A549 (cell line): ENCODE results near the gene ZNF750. TPM values are rescaled to one million over a fixed set of nuclear protein-coding genes. Genes with fewer than 3 reads are reported as not detected.

Source experiments
- ATAC-seq, 2 experiments: fragments of 200-7000 bp in 1 of 2; fragments of >200 bp in 1 of 2; cut with Nextera tagmentation in 1 of 2; cut with Tn5 transposase in 1 of 2; 3 replicates each; pipeline versions ENCODE4 v1.8.0 to v1.9.1; 2018 to 2020; ENCODE audit warnings: mild to moderate bottlenecking in 1 of 2, moderate library complexity in 1 of 2
- CTCF ChIA-PET: fragments of 300-600 bp; sonication (Branson Sonifier 250); formaldehyde crosslinking; extraction: SDS; loops from one replicate; lab custom pipeline; 2021; ENCODE audit warnings: antibody characterized with exemption, inconsistent platforms; lab: Yijun Ruan, JAX
- POLR2A ChIA-PET: fragments of 350-600 bp; formaldehyde crosslinking; extraction: SDS; loops from one replicate; lab custom pipeline; 2021; ENCODE audit warnings: antibody characterized with exemption, inconsistent platforms; lab: Yijun Ruan, JAX
- DNase-seq, 2 experiments: peaks; one replicate each; pipeline versions ENCODE4 v3.0.0 to v3.0.0-alpha.2; 2011 to 2016; ENCODE audit warnings: low read depth in 1 of 2, low spot score in 1 of 2
- FAIRE-seq: peaks from 2 replicates; lab custom pipeline; 2011; peaks lifted over from hg19 to GRCh38; lab: Jason Lieb, UNC
- H3K27ac ChIP-seq, 2 experiments: fragments of >200 bp; sonication (Bioruptor Twin); formaldehyde crosslinking; 3 replicates each; pipeline ENCODE4 v1.5.1; 2016 to 2017
- H3K4me1 ChIP-seq: fragments of >200 bp; sonication (Bioruptor Twin); formaldehyde crosslinking; 3 replicates; pipeline ENCODE4 v1.6.1; 2016
- H3K4me2 ChIP-seq: fragments of >200 bp; sonication (Bioruptor Twin); formaldehyde crosslinking; 3 replicates; pipeline ENCODE4 v1.6.1; 2016
- H3K4me3 ChIP-seq: fragments of >200 bp; sonication (Bioruptor Twin); formaldehyde crosslinking; 3 replicates; pipeline ENCODE4 v1.5.1; 2016
- H3K9me3 ChIP-seq: fragments of >200 bp; sonication (Bioruptor Twin); formaldehyde crosslinking; 3 replicates; pipeline ENCODE4 v1.6.1; 2016
- CHD2 ChIP-seq: fragments of 150-350 bp; IDR thresholded peaks from 2 replicates; pipeline ENCODE4 v1.6.1; 2014; ENCODE audit warnings: low read length; ENCODE audit not compliant: partially characterized antibody
- CHD4 ChIP-seq: fragments of 200-600 bp; sonication (generic); IDR thresholded peaks from 2 replicates; pipeline ENCODE4 v1.6.1; 2016; ENCODE audit warnings: antibody characterized with exemption, mild to moderate bottlenecking, borderline replicate concordance
- EHMT2 ChIP-seq: fragments of 200-600 bp; sonication (generic); IDR thresholded peaks from 2 replicates; pipeline ENCODE4 v1.6.1; 2016; ENCODE audit warnings: antibody characterized with exemption, low read depth, mild to moderate bottlenecking, moderate library complexity
- ELK1 ChIP-seq: fragments of 150-350 bp; IDR thresholded peaks from 2 replicates; pipeline ENCODE4 v1.6.1; 2014; ENCODE audit warnings: low read depth, mild to moderate bottlenecking, low read length
- EP300 ChIP-seq, 2 experiments: fragments of >200 bp; sonication (Bioruptor Twin); formaldehyde crosslinking; IDR thresholded peaks; 2 replicates in 1 of 2; 3 replicates in 1 of 2; pipeline ENCODE4 v1.6.1; 2016 to 2017
- FOSB ChIP-seq: fragments of 250-450 bp; sonication (Bioruptor Pico); IDR thresholded peaks from 2 replicates; pipeline ENCODE4 v1.5.0; 2020; ENCODE audit warnings: mild to moderate bottlenecking, moderate library complexity
- FOSL2 ChIP-seq, 2 experiments: fragments of 450-650 bp in 1 of 2; fragments of >200 bp in 1 of 2; sonication (Bioruptor Twin) in 1 of 2; formaldehyde crosslinking; IDR thresholded peaks; 2 replicates each; pipeline versions ENCODE4 v1.5.0 to v1.6.1; 2016 to 2020; ENCODE audit warnings: mild to moderate bottlenecking in 1 of 2, moderate library complexity in 1 of 2
- GATA3 ChIP-seq: IDR thresholded peaks from 2 replicates; pipeline ENCODE4 v1.6.1; 2012; ENCODE audit warnings: borderline replicate concordance
- HEYL ChIP-seq: fragments of 250-450 bp; sonication (Bioruptor Pico); IDR thresholded peaks from 2 replicates; pipeline ENCODE4 v1.8.0; 2021; ENCODE audit warnings: mild to moderate bottlenecking, moderate library complexity
- HOXB13 ChIP-seq: fragments of 250-450 bp; sonication (Bioruptor Pico); IDR thresholded peaks from 2 replicates; pipeline ENCODE4 v1.5.0; 2020; ENCODE audit warnings: low read depth, mild to moderate bottlenecking, moderate library complexity
- JUNB ChIP-seq: fragments of >200 bp; sonication (Bioruptor Twin); formaldehyde crosslinking; IDR thresholded peaks from 2 replicates; pipeline ENCODE4 v1.6.1; 2016
- MAZ ChIP-seq: fragments of 150-350 bp; IDR thresholded peaks from 2 replicates; pipeline ENCODE4 v1.6.1; 2014; ENCODE audit warnings: antibody characterized with exemption, low read depth, low read length, borderline replicate concordance
- NFE2L2 ChIP-seq: fragments of 150-350 bp; conservative IDR thresholded peaks from 2 replicates; pipeline ENCODE4 v1.6.1; 2014; ENCODE audit warnings: low read length
- NPAS2 ChIP-seq: fragments of 250-450 bp; sonication (Bioruptor Pico); IDR thresholded peaks from 2 replicates; pipeline ENCODE4 v1.8.0; 2022; ENCODE audit warnings: mild to moderate bottlenecking, moderate library complexity, borderline replicate concordance
- PBX3 ChIP-seq: IDR thresholded peaks from 2 replicates; pipeline ENCODE4 v1.6.1; 2012
- RAD21 ChIP-seq, 2 experiments: fragments of >200 bp in 1 of 2; sonication (Bioruptor Twin) in 1 of 2; formaldehyde crosslinking in 1 of 2; IDR thresholded peaks in 1 of 2; conservative IDR thresholded peaks in 1 of 2; 2 replicates in 1 of 2; 3 replicates in 1 of 2; pipeline ENCODE4 v1.6.1; 2012 to 2018; ENCODE audit warnings: inconsistent platforms in 1 of 2
- RARB ChIP-seq: fragments of 250-450 bp; sonication (Bioruptor Pico); IDR thresholded peaks from 2 replicates; pipeline ENCODE4 v1.8.0; 2021; ENCODE audit warnings: mild to moderate bottlenecking, moderate library complexity
- RFX5 ChIP-seq: fragments of 450-650 bp; IDR thresholded peaks from 2 replicates; pipeline ENCODE4 v1.7.1; 2014; ENCODE audit warnings: antibody characterized with exemption, mild to moderate bottlenecking, moderate library complexity
- TP53 ChIP-seq: fragments of 250-450 bp; sonication (Bioruptor Pico); IDR thresholded peaks from 2 replicates; pipeline ENCODE4 v1.5.0; 2021; ENCODE audit warnings: mild to moderate bottlenecking, moderate library complexity
- USF2 ChIP-seq: fragments of 450-650 bp; IDR thresholded peaks from 2 replicates; pipeline ENCODE4 v1.6.1; 2014; ENCODE audit warnings: antibody characterized with exemption
- ZC3H11A ChIP-seq: fragments of 450-650 bp; IDR thresholded peaks from 2 replicates; pipeline ENCODE4 v1.6.1; 2014; ENCODE audit warnings: antibody characterized with exemption, mild to moderate bottlenecking
- ZNF302 ChIP-seq: fragments of 250-450 bp; sonication (Bioruptor Pico); IDR thresholded peaks from 2 replicates; pipeline ENCODE4 v1.9.0; 2021; ENCODE audit warnings: inconsistent platforms, mild to moderate bottlenecking, moderate library complexity
- ZSCAN20 ChIP-seq: fragments of 250-450 bp; sonication (Bioruptor Pico); IDR thresholded peaks from 2 replicates; pipeline ENCODE4 v1.8.0; 2022; ENCODE audit warnings: mild to moderate bottlenecking, moderate library complexity
- WGBS: methylation state at CpG from one replicate; pipeline ENCODE4 v1.1.6; 2017; ENCODE audit errors: missing lambda C conversion rate; 5-methylcytosine and 5-hydroxymethylcytosine counted together
- polyA plus RNA-seq, 4 experiments: library from polyadenylated mRNA; depleted of rRNA in 3 of 4; stranded (reverse); fragments of >200 nt; fragmentation: RNase III in 1 of 4; extraction: RNeasy Plus Mini Kit Qiagen cat#74134 plus additional on column Dnase treatment in 1 of 4; gene quantifications; 2 replicates in 3 of 4; 3 replicates in 1 of 4; pipeline ENCODE4 v1.2.3, GENCODE V29; 2011 to 2017

Gene ZNF750
- polyA plus RNA-seq, 2 of the 4 experiments (the other 2 are of a cell fraction) = not detected

- ChIA-PET CTCF (interaction anchor here (1.0 to 2.0 kb wide), 2 partner anchors 9 to 13 kb away, joined by 3 to 4 read pairs; no protein-coding TSS in a partner anchor), POLR2A (no interaction called here)
- WGBS = 91% methylated on average over 15 of the region's 15 CpGs
- FAIRE-seq (no peak), ATAC-seq (no peak), DNase-seq (no peak)
- H3K4me1 ChIP-seq = no peaks in the 10 kb centered on the region
- H3K4me3 ChIP-seq = no peak overlapping the region
- TF ChIP-seq JUNB (no peak), RFX5 (no peak), HOXB13 (no peak), RAD21 (conservative IDR thresholded peaks at IDR 0.05 in 1 of 2, IDR thresholded peaks at IDR 0.05 in 1 of 2) (no peak), RARB (no peak), ZNF302 (CRISPR knock-in tag) (no peak), MAZ (no peak), CHD4 (no peak), HEYL (CRISPR knock-in tag) (no peak), FOSB (CRISPR knock-in tag) (no peak), EP300 (IDR thresholded peaks at IDR 0.05) (no peak), ZC3H11A (no peak), PBX3 (no peak), ELK1 (no peak), CHD2 (no peak), USF2 (no peak), FOSL2 (IDR thresholded peaks at IDR 0.05) (no peak), FOSL2 (CRISPR knock-in tag; IDR thresholded peaks at IDR 0.05) (no peak), GATA3 (no peak)
- H3K9me3 ChIP-seq = no peaks in the 10 kb centered on the region
- no peak overlapping the region for H3K27ac ChIP-seq
- no peak overlapping the region for H3K4me2 ChIP-seq
Measured at GRCh38 chr17:82879241-82879640, 39.4 kb upstream of the ZNF750 start.

- H3K9me3 ChIP-seq = no peaks in the 10 kb centered on the region
- POLR2A ChIA-PET = no interaction called here
- FAIRE-seq = no peak
- H3K4me1 ChIP-seq = no peaks in the 10 kb centered on the region
- CTCF ChIA-PET = interaction anchor here (0.6 to 2.0 kb wide), 3 partner anchors 9 to 39 kb away, joined by 3 to 4 read pairs (median 3); no protein-coding TSS in a partner anchor
- no peak for ATAC-seq
- no peak overlapping the region for H3K4me3 ChIP-seq
- no peak overlapping the region for H3K27ac ChIP-seq
- 74% methylated on average over 9 of the region's 9 CpGs for WGBS
- TF ChIP-seq NFE2L2 (no peak), TP53 (CRISPR knock-in tag) (no peak), ZSCAN20 (CRISPR knock-in tag) (no peak), FOSB (CRISPR knock-in tag) (no peak), CHD4 (no peak), ELK1 (no peak), RARB (no peak), EHMT2 (no peak), RAD21 (conservative IDR thresholded peaks at IDR 0.05 in 1 of 2, IDR thresholded peaks at IDR 0.05 in 1 of 2) (no peak), NPAS2 (CRISPR knock-in tag) (no peak)
- DNase-seq = no peak
- H3K4me2 ChIP-seq = no peak overlapping the region
Measured at GRCh38 chr17:82878527-82878926, 38.7 kb upstream of the ZNF750 start.
